Omental fat pad (tissue), 4 donors: Measurements from ENCODE around the gene MYO1A. TPM values are rescaled to one million over a fixed set of nuclear protein-coding genes. Genes with fewer than 3 reads are reported as not detected.

Source experiments
- ATAC-seq: fragments of 150-250 bp; one replicate; pipeline ENCODE4 v1.9.1; 2016; ENCODE audit warnings: mild to moderate bottlenecking, moderate library complexity; ENCODE audit not compliant: low FRiP score
- DNase-seq: peaks from one replicate; pipeline ENCODE4 v3.0.0-alpha.2; 2019; ENCODE audit warnings: low spot score
- CTCF ChIP-seq, 3 donors: fragments of 450-650 bp; IDR thresholded peaks; one replicate each; pipeline ENCODE4 v1.5.1; 2016 to 2017; ENCODE audit warnings: antibody characterized with exemption in 3 of 3, mild to moderate bottlenecking in 3 of 3, moderate library complexity in 2 of 3
- total RNA-seq, 4 donors: library from RNA; depleted of rRNA; stranded (reverse); fragments of >200 nt; gene quantifications; one replicate each; pipeline ENCODE4 v1.1.0, GENCODE V29; 2016

MYO1A gene
- total RNA-seq, 4 donors from 2014 or later = 0.25 to 0.74 (median 0.32) TPM; not detected in 1

GRCh38 chr12:56995930-56996496 is 53.9 kb downstream of the MYO1A start:
- ATAC-seq (no peak), DNase-seq (no peak)
- TF ChIP-seq CTCF (IDR thresholded peaks at IDR 0.05) = no peak

- DNase-seq = no peak
- TF ChIP-seq CTCF (IDR thresholded peaks at IDR 0.05) = no peak
- no peak for ATAC-seq
These were observed 54.6 kb downstream of the MYO1A start for GRCh38 chr12:56995201-56995929.

- TF ChIP-seq CTCF (IDR thresholded peaks at IDR 0.05) = no peak
- no peak for DNase-seq
- ATAC-seq = no peak
These were observed 55.6 kb downstream of the MYO1A start for GRCh38 chr12:56994231-56994746.

GRCh38 chr12:56993346-56993745 is 56.6 kb downstream of the MYO1A start:
- no peak for ATAC-seq
- no peak for TF ChIP-seq CTCF (IDR thresholded peaks at IDR 0.05)
- no peak for DNase-seq

GRCh38 chr12:56991319-56992246 is 58.3 kb downstream of the MYO1A start:
- ATAC-seq (peak; percentile 55), DNase-seq (no peak)
- no peak for TF ChIP-seq CTCF (IDR thresholded peaks at IDR 0.05)

- no peak for TF ChIP-seq CTCF (IDR thresholded peaks at IDR 0.05)
- DNase-seq (no peak), ATAC-seq (no peak)
These were observed 59.1 kb downstream of the MYO1A start for GRCh38 chr12:56990648-56991318.
